OCI-LY7 (cell line): Measurements from ENCODE around the gene MAN2B1. TPM values are rescaled to one million over a fixed set of nuclear protein-coding genes. Genes with fewer than 3 reads are reported as not detected.

Source experiments
- BruUV-seq: library from RNA; stranded (reverse); fragments of 400-500 nt; replicated peaks from 2 replicates; lab custom pipeline; 2021; lab: Mats Ljungman, UMichigan
- CTCF ChIA-PET: fragments of 300-600 bp; sonication (Branson Sonifier 250); formaldehyde crosslinking; loops from one replicate; lab custom pipeline; 2022; ENCODE audit warnings: antibody characterized with exemption; ENCODE audit not compliant: unreplicated experiment; lab: Charles Lee
- POLR2A ChIA-PET: fragments of 300-600 bp; sonication (Branson Sonifier 250); formaldehyde crosslinking; loops from one replicate; lab custom pipeline; 2022; ENCODE audit warnings: antibody characterized with exemption; lab: Charles Lee
- DNase-seq: peaks from one replicate; pipeline ENCODE4 v3.0.0-alpha.2; 2015; ENCODE audit warnings: low spot score
- H2AFZ ChIP-seq: fragments of 200-600 bp; sonication (generic), shearing (Covaris generic); 2 replicates; pipeline ENCODE4 v1.6.1; 2014; ENCODE audit warnings: mild to moderate bottlenecking, antibody characterized with exemption, low read length, moderate library complexity
- H3K27ac ChIP-seq: fragments of 200-600 bp; sonication (generic); 2 replicates; pipeline ENCODE4 v1.5.1; 2014; ENCODE audit warnings: mixed run types, low read depth, mild to moderate bottlenecking, moderate library complexity, low read length, inconsistent platforms; ENCODE audit not compliant: poor library complexity, severe bottlenecking
- H3K36me3 ChIP-seq: fragments of 200-600 bp; sonication (generic); 2 replicates; pipeline ENCODE4 v1.6.1; 2014; ENCODE audit warnings: mild to moderate bottlenecking, antibody characterized with exemption, low read length, moderate library complexity, mixed read lengths; ENCODE audit not compliant: insufficient read depth
- H3K4me1 ChIP-seq: fragments of 200-600 bp; sonication (generic); 2 replicates; pipeline ENCODE4 v1.5.1; 2014; ENCODE audit warnings: mild to moderate bottlenecking, low read length; ENCODE audit not compliant: insufficient read depth, poor library complexity, severe bottlenecking
- H3K4me2 ChIP-seq: fragments of 200-600 bp; sonication (generic); 2 replicates; pipeline ENCODE4 v1.6.1; 2014; ENCODE audit warnings: mild to moderate bottlenecking, low read length
- H3K4me3 ChIP-seq: fragments of 200-600 bp; sonication (generic); 2 replicates; pipeline ENCODE4 v1.5.1; 2014; ENCODE audit warnings: mild to moderate bottlenecking, low read depth, low read length; ENCODE audit not compliant: poor library complexity, severe bottlenecking
- H3K79me2 ChIP-seq: fragments of 200-600 bp; sonication (generic); 2 replicates; pipeline ENCODE4 v1.6.1; 2016; ENCODE audit warnings: low read depth, mild to moderate bottlenecking, low read length, moderate library complexity, mixed read lengths; ENCODE audit not compliant: insufficient read depth
- H3K9me2 ChIP-seq: fragments of 200-600 bp; sonication (generic); 2 replicates; pipeline ENCODE4 v1.6.1; 2016; ENCODE audit warnings: mild to moderate bottlenecking, low read length, mixed read lengths; ENCODE audit not compliant: insufficient read depth
- H3K9me3 ChIP-seq: fragments of 200-600 bp; sonication (generic); 2 replicates; pipeline ENCODE4 v1.6.1; 2014; ENCODE audit warnings: mild to moderate bottlenecking, mixed run types, low read length, mixed read lengths
- H4K20me1 ChIP-seq: fragments of 200-600 bp; sonication (generic); 2 replicates; pipeline ENCODE4 v1.6.1; 2014; ENCODE audit warnings: mild to moderate bottlenecking, antibody characterized with exemption, low read length, moderate library complexity, mixed read lengths; ENCODE audit not compliant: insufficient read depth
- EZH2phosphoT487 ChIP-seq: fragments of 200-600 bp; sonication (generic); IDR thresholded peaks from 2 replicates; pipeline ENCODE4 v1.6.1; 2018; ENCODE audit warnings: low read depth, borderline replicate concordance, mild to moderate bottlenecking, mixed run types, antibody characterized with exemption, low read length, moderate library complexity, mixed read lengths
- intact Hi-C: fragments of 100-400 bp; cut with micrococcal nuclease; formaldehyde crosslinking; loops from one replicate; pipeline ENCODE4 v1.10.0; 2022; ENCODE audit not compliant: unreplicated experiment
- total RNA-seq, 2 experiments: library from RNA; depleted of rRNA in 1 of 2; stranded (reverse); fragments of >200 nt in 1 of 2; shearing (Covaris generic) in 1 of 2; gene quantifications; 2 replicates each; pipeline ENCODE4 v1.2.3, GENCODE V29; 2014 to 2022
- TF ChIP-seq, protein P1 (sequence below): fragments of 200-600 bp; sonication (generic); conservative IDR thresholded peaks from 2 replicates; pipeline ENCODE4 v1.5.1; 2014; ENCODE audit warnings: mild to moderate bottlenecking, antibody characterized with exemption, low read length, moderate library complexity, mixed read lengths

MAN2B1 gene
- total RNA-seq, 2 experiments from 2014 or later = 29.1 to 88.7 TPM

DNA sequence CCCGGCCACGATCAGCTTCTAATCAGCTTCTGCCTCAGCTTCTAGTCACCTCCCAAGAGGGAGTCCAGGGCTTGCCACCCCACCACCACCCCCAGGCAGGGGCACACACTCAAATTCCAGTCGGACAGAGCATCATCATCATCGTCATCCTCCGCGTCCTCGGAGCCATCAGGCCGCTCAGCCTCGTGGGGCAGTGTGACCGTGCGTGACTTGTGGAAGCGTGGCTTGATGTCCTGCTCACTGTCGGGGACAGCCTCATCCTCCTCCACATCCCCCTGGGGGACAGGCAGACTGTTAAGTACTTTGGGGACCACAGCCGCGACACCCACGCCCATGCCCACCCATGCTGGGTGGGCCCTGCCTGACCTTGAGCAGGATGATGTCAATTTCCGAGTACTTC lies 44.6 kb upstream of the MAN2B1 start:
- Histone ChIP-seq H3K27ac (no peak overlapping the region), H3K4me2 (no peak overlapping the region), H3K4me3 (no peak overlapping the region), H3K9me2 (no peaks in the 10 kb centered on the region), H3K9me3 (no peaks in the 10 kb centered on the region), H4K20me1 (no peaks in the 10 kb centered on the region), H3K79me2 (no peaks in the 10 kb centered on the region), H2AFZ (no peak overlapping the region), H3K36me3 (peaks cover 95% of the 10 kb centered on the region), H3K4me1 (no peaks in the 10 kb centered on the region)
- TF ChIP-seq EZH2phosphoT487 = no peak
- TF ChIP-seq, protein P1, sequence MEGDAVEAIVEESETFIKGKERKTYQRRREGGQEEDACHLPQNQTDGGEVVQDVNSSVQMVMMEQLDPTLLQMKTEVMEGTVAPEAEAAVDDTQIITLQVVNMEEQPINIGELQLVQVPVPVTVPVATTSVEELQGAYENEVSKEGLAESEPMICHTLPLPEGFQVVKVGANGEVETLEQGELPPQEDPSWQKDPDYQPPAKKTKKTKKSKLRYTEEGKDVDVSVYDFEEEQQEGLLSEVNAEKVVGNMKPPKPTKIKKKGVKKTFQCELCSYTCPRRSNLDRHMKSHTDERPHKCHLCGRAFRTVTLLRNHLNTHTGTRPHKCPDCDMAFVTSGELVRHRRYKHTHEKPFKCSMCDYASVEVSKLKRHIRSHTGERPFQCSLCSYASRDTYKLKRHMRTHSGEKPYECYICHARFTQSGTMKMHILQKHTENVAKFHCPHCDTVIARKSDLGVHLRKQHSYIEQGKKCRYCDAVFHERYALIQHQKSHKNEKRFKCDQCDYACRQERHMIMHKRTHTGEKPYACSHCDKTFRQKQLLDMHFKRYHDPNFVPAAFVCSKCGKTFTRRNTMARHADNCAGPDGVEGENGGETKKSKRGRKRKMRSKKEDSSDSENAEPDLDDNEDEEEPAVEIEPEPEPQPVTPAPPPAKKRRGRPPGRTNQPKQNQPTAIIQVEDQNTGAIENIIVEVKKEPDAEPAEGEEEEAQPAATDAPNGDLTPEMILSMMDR = no peak
- intact Hi-C loops = no loop called here
- ChIA-PET CTCF (no interaction called here), POLR2A (no interaction called here)
- BruUV-seq = no TSS peak
- no peak for DNase-seq

- no peaks in the 10 kb centered on the region for H3K79me2 ChIP-seq
- H3K4me3 ChIP-seq = no peak overlapping the region
- no peak overlapping the region for H3K27ac ChIP-seq
- H3K4me1 ChIP-seq = no peaks in the 10 kb centered on the region
- no peak overlapping the region for H2AFZ ChIP-seq
- ChIA-PET CTCF (no interaction called here), POLR2A (no interaction called here)
- H3K36me3 ChIP-seq = peaks cover 95% of the 10 kb centered on the region
- intact Hi-C loops = no loop called here
- H3K9me3 ChIP-seq = no peaks in the 10 kb centered on the region
- no peak overlapping the region for H3K4me2 ChIP-seq
- no TSS peak for BruUV-seq
- H4K20me1 ChIP-seq = no peaks in the 10 kb centered on the region
- TF ChIP-seq EZH2phosphoT487 = no peak
- TF ChIP-seq, protein P1 = no peak
- no peaks in the 10 kb centered on the region for H3K9me2 ChIP-seq
- no peak for DNase-seq
Observed at GRCh38 chr19:12708641-12709040, 42.1 kb upstream of the MAN2B1 start.

DNA sequence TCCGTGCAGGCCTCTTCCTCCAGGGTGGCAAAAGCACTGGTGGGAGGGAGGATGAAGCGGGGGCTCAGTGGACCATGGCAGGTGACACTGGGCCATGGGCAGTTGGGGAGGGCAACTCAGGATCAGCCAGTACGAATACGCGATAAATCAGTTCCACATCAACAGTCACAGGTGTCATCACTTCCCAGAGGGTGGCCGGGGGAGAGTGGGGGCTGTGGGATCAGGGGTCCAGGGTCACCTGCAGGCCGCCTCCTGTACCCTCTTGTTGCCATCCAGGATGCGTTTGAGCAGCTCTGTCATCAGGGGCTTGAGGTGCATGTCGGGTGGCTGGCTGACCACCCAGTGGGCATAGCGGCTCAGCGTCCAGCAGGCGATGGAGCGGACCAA lies 39.8 kb upstream of the MAN2B1 start:
- Histone ChIP-seq H3K9me2 (no peaks in the 10 kb centered on the region), H3K4me1 (no peaks in the 10 kb centered on the region), H3K79me2 (no peaks in the 10 kb centered on the region), H3K36me3 (peaks cover 99% of the 10 kb centered on the region), H3K4me3 (no peak overlapping the region), H2AFZ (no peak overlapping the region), H3K9me3 (no peaks in the 10 kb centered on the region), H3K4me2 (no peak overlapping the region), H3K27ac (no peak overlapping the region), H4K20me1 (no peaks in the 10 kb centered on the region)
- TF ChIP-seq EZH2phosphoT487 = no peak
- TF ChIP-seq, protein P1 = no peak
- intact Hi-C loops = no loop called here
- DNase-seq = no peak
- POLR2A ChIA-PET = no interaction called here
- CTCF ChIA-PET = no interaction called here
- BruUV-seq = no TSS peak
